Left lung (tissue), 10 donors: ENCODE measurements around the gene FN1. TPM values are rescaled to one million over a fixed set of nuclear protein-coding genes. Genes with fewer than 3 reads are reported as not detected.

Experiments used
- ATAC-seq: fragments of 200-7000 bp; cut with Tn5 transposase; one replicate; pipeline ENCODE4 v1.9.1; 2020; ENCODE audit warnings: moderate library complexity
- DNase-seq, 4 donors: peaks; one replicate each; pipeline ENCODE4 v3.0.0-alpha.2; 2013 to 2020
- H3K27ac ChIP-seq, 2 donors: fragments of 200-600 bp; sonication (generic) in 1 of 2; one replicate each; pipeline versions ENCODE4 v1.5.0 to v1.8.0; 2020 to 2021
- H3K27me3 ChIP-seq, 2 donors: fragments of 200-600 bp; sonication (generic) in 1 of 2; one replicate each; pipeline versions ENCODE4 v1.5.0 to v1.8.0; 2020 to 2021
- H3K36me3 ChIP-seq, 2 donors: fragments of 200-600 bp; sonication (generic) in 1 of 2; one replicate each; pipeline versions ENCODE4 v1.5.0 to v1.8.0; 2020 to 2021
- H3K4me1 ChIP-seq, 2 donors: fragments of 200-600 bp; one replicate each; pipeline ENCODE4 v1.8.0; 2021
- H3K4me3 ChIP-seq, 2 donors: fragments of 200-600 bp; sonication (generic) in 1 of 2; one replicate each; pipeline versions ENCODE4 v1.5.0 to v1.8.0; 2020 to 2021; ENCODE audit warnings: mild to moderate bottlenecking in 1 of 2
- H3K9me3 ChIP-seq, 2 donors: fragments of 200-600 bp; sonication (generic) in 1 of 2; one replicate each; pipeline versions ENCODE4 v1.5.0 to v1.8.0; 2020 to 2021
- CTCF ChIP-seq, 2 donors: fragments of 200-600 bp; sonication (generic) in 1 of 2; IDR thresholded peaks; one replicate each; pipeline versions ENCODE4 v1.5.0 to v1.8.0; 2021; ENCODE audit warnings: antibody characterized with exemption in 2 of 2
- intact Hi-C, 2 donors: fragments of 100-400 bp; cut with DNase I; formaldehyde crosslinking; loops; one replicate each; pipeline versions ENCODE4 v1.11.2 to v1.14.2; 2022
- polyA plus RNA-seq, 6 donors: library from polyadenylated mRNA; unstranded; fragments of 120-200 nt; gene quantifications; one replicate each; pipeline ENCODE4 v1.2.1, GENCODE V29; 2013; ENCODE audit not compliant: insufficient read length in 6 of 6
- total RNA-seq, 2 donors: library from RNA; stranded (reverse); fragmentation: NEBNext Ultra II Directional; extraction: Animal tissue kit (Norgen Biotek cat#: 25700); gene quantifications; one replicate each; pipeline ENCODE4 v1.2.1, GENCODE V29; 2021
- donor health status: DM: no; HTN: yes; CAD: no.
- donor health status: DM: no; HTN: no; CAD: no.

Gene FN1
- total and polyA plus RNA-seq, 8 donors = 1,663 to 3,073 (median 1,855) TPM

GRCh38 chr2:215415820-215416577 lies 19.9 kb downstream of the FN1 start:
- Histone ChIP-seq H3K27ac (no peak overlapping the region), H3K27me3 (no peaks in the 10 kb centered on the region), H3K4me1 (peaks cover 7 to 28% of the 10 kb centered on the region in 2 donors), H3K9me3 (no peaks in the 10 kb centered on the region), H3K36me3 (peaks cover 0 to 4% of the 10 kb centered on the region in 2 donors), H3K4me3 (no peak overlapping the region)
- no peak for TF ChIP-seq CTCF (IDR thresholded peaks at IDR 0.05)
- intact Hi-C loops = no loop called here
- ATAC-seq (no peak), DNase-seq (no peak)

- no peak overlapping the region for H3K4me3 ChIP-seq
- no peaks in the 10 kb centered on the region for H3K27me3 ChIP-seq
- H3K36me3 ChIP-seq = no peaks in the 10 kb centered on the region
- no peak for TF ChIP-seq CTCF (IDR thresholded peaks at IDR 0.05)
- intact Hi-C loops = no loop called here
- peaks cover 7 to 28% of the 10 kb centered on the region in 2 donors for H3K4me1 ChIP-seq
- H3K27ac ChIP-seq = no peak overlapping the region
- DNase-seq (no peak), ATAC-seq (no peak)
- H3K9me3 ChIP-seq = no peaks in the 10 kb centered on the region
These were observed 20.6 kb downstream of the FN1 start for GRCh38 chr2:215415218-215415617.

- Histone ChIP-seq H3K27me3 (no peaks in the 10 kb centered on the region), H3K27ac (no peak overlapping the region), H3K4me3 (no peak overlapping the region), H3K36me3 (peaks cover 0 to 3% of the 10 kb centered on the region in 2 donors), H3K9me3 (no peaks in the 10 kb centered on the region), H3K4me1 (peaks cover 7 to 27% of the 10 kb centered on the region in 2 donors)
- intact Hi-C loops = no loop called here
- no peak for DNase-seq
- no peak for TF ChIP-seq CTCF (IDR thresholded peaks at IDR 0.05)
- ATAC-seq = no peak
These were observed 21.2 kb downstream of the FN1 start for GRCh38 chr2:215414674-215415073.

GRCh38 chr2:215413974-215414373 lies 21.9 kb downstream of the FN1 start:
- Histone ChIP-seq H3K27me3 (no peaks in the 10 kb centered on the region), H3K4me3 (no peak overlapping the region), H3K36me3 (peaks cover 0 to 10% of the 10 kb centered on the region in 2 donors), H3K4me1 (peaks cover 2 to 20% of the 10 kb centered on the region in 2 donors), H3K27ac (peak overlapping the region in 1 of 2 donors; percentile 17), H3K9me3 (no peaks in the 10 kb centered on the region)
- DNase-seq = no peak
- no peak for TF ChIP-seq CTCF (IDR thresholded peaks at IDR 0.05)
- intact Hi-C loops = no loop called here
- ATAC-seq = no peak

GRCh38 chr2:215413484-215413777 lies 22.4 kb downstream of the FN1 start:
- DNase-seq (no peak), ATAC-seq (no peak)
- intact Hi-C loops = no loop called here
- H3K27me3 ChIP-seq = no peaks in the 10 kb centered on the region
- peaks cover 0 to 15% of the 10 kb centered on the region in 2 donors for H3K36me3 ChIP-seq
- H3K9me3 ChIP-seq = no peaks in the 10 kb centered on the region
- no peak overlapping the region for H3K27ac ChIP-seq
- TF ChIP-seq CTCF (IDR thresholded peaks at IDR 0.05) = no peak
- no peak overlapping the region for H3K4me3 ChIP-seq
- peaks cover 0 to 15% of the 10 kb centered on the region in 2 donors for H3K4me1 ChIP-seq
